Measurements from ENCODE around the gene HMGB3.
"Not testable (repeated sequence)": the region's sequence is repeated elsewhere in the genome, so short reads cannot be mapped to it uniquely, and the experiment has no call there.

Gene HMGB3

DNA sequence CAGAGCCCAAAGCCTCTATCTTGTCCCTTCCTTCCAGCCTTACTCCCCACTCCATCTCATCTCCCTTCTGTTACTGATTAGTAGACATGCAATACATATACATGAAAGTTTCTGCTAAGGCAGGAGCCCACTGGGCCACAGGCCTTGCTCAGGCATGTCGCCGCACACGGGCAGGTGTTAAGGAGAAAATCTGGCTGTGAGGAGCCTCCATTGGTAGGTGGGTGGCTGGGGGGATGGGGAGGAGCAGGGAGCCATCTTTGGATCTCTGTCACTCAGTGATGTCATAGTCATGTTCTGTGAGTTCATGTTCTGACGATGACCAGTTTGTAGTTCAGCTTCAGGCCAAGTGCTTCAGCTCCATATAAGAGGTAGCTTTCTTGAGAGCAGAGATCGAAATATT, 2.9 kb upstream of the HMGB3 start:
- DNase-seq = no peak

GRCh38 chrX:150980711-150981110, 2.4 kb upstream of the HMGB3 start:
- DNase-seq = no peak

GRCh38 chrX:150982235-150982787, 824 bp upstream of the HMGB3 start:
- no peak for DNase-seq

- no peak for DNase-seq
These were observed 510 bp downstream of the HMGB3 start for GRCh38 chrX:150983521-150984168.

DNA sequence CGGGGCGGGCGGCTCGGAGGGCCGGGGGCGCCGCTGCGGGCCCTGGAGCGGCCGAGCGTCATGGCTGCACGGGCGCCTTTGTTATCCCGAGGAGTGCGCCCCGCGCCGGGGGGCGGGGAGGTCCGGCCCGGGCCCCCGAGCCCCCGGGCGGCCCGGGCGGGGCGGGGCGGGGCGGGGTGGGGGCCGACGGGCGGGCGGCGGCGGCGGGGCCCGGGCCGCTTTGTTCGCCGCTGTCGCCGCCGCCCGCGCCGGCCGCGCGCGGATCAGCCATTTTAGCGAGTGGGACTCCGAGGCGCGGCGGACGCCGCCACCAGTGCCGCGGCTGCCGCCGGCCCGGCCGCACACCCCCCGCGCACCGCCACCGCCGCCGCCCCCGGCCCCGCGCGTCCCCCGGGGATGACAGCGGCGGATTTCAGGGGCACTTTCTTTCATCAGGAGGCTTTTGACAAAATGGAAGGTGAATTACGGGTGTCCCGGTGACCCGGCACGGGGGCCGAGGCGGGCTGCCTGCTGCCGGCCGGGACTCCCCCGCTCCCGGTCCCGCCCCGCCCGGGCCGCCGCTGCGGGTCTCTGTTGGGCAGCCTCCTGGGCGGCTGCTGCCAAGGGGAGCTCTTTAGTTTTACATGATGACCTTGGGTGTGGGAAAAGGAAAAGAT, 1.2 kb downstream of the HMGB3 start:
- no peak for DNase-seq

DNA sequence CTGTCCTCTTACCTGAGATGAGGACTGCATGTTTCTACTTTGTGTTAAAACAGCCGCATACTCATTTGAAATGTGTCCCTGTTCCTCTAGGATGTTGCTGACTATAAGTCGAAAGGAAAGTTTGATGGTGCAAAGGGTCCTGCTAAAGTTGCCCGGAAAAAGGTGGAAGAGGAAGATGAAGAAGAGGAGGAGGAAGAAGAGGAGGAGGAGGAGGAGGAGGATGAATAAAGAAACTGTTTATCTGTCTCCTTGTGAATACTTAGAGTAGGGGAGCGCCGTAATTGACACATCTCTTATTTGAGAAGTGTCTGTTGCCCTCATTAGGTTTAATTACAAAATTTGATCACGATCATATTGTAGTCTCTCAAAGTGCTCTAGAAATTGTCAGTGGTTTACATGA, 4.6 kb downstream of the HMGB3 start:
- not testable (repeated sequence) for DNase-seq

GRCh38 chrX:150989420-150989819, 6.3 kb downstream of the HMGB3 start:
- DNase-seq = no peak

DNA sequence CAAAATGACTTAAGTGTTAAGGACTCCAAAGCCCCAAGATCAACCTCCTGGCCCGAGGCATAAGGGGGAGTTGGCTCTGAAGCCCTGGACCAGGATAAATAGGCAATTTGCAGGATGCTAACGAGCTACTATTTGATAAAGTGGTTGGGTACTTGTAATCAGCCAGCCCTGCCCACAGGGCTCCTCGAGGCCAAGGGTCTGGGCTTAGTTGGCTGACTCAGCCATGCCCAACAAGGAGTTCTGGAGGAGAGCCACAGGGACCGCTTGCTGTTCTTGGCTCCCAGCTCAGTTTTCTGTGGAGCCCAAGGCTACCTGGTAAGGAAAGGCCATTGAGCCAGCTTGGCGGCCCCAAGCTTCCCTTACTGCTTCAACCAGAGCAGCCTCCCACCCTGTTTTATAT, 7.8 kb downstream of the HMGB3 start:
- no peak for DNase-seq

- no peak for DNase-seq
These were observed 17.8 kb downstream of the HMGB3 start for GRCh38 chrX:151000861-151001331.

- no peak for DNase-seq
These were observed 20.9 kb downstream of the HMGB3 start for GRCh38 chrX:151004085-151004484.

DNA sequence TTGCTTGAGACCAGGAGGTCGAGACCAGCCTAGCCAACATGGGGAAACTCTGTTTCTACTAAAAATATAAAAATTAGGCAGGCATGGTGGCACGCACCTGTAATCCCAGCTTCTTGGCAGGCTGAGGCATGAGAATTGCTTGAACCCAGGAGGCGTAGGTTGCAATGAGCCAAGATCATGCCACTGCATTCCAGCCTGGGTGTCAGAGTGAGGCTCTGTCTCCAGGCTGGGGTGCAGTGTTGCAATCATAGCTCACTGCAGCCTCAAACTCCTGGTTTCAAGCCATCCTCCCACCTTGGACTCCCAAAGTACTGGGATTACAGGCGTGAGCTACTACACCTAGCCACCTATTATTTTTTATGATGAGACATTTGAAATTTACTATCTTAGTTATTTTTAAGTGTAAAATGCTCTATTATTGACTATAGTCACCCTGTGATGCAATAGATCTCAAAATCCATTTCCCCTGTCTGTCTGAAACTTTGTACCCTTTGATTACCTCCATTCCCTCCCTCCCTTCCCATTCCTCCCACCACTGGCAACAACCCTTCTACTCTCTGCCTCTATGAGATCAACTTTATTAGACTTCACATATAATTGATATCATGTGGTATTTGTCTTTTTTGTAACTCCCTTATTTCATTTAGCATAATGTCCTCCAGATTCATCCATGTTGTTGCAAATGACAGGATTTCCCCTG, 23.4 kb downstream of the HMGB3 start:
- no peak for DNase-seq

- DNase-seq = no peak
These were observed 26.4 kb downstream of the HMGB3 start for GRCh38 chrX:151009582-151009981.

DNA sequence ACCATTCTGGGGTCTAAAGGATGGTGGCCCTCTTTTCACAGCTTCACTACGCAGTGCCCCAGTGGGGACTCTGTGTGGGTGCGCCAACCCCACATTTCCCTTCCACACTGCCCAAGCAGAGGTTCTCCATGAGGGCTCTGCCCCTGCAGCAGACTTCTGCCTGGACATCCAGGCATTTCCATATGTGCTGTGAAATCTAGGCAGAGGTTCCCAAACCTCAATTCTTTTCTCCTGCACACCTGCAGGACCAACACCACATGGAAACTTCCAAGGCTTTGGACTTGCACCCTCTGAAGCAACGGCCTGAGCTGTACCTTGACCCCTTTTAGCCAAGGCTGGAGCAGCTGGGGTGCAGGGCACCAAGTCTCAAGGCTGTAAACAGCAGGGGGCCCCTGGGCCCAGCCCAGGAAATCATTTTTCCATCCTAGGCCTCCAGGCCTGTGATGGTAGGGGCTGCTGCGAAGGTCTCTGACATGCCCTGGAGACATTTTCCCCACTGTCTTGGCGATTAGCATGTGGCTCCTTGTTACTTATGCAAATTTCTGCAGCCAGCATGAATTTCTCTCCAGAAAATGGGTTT, 30.1 kb downstream of the HMGB3 start:
- no peak for DNase-seq

DNA sequence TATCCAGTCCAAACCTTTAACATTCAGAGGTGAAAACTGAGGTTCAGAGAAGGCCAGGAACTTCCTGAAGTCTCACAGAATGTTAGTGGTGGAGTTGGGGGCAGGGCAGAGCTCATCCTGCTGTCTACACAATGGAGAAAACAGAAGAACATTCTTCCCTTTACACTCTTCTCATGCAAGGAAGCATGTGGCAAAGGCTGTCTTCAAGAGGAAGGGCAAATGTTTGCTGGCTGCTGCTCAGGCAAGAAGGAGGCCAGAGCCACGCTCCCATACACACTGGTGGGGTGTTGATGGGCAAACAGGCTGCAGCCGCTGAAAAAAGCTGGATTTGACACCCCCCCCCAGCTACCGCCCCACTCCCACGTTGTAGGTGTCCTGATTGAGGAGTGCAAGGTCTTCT, 32.5 kb downstream of the HMGB3 start:
- no peak for DNase-seq

DNA sequence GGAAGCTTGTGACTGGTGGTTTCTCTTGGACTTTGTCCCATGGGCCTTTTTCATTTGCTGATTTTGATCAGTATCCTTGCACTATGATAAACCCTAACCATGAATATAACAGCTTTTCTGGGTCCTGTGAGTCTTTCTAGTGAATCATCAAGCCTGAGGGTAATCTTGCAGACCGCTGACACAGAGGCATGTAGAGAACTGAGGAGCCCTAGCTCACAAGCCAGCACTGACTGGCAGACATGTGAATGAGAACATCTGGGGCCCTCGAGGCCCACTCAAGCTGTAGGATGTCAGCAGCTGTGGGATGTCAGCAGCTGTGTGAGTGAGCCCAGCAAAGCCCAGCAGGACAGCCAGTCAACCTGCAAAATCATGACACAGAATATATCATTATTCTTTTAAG, 36.7 kb downstream of the HMGB3 start:
- no peak for DNase-seq

GRCh38 chrX:151030845-151031244, 47.7 kb downstream of the HMGB3 start:
- DNase-seq = no peak

- DNase-seq = no peak
These were observed 48.3 kb downstream of the HMGB3 start for GRCh38 chrX:151031391-151031975.

DNA sequence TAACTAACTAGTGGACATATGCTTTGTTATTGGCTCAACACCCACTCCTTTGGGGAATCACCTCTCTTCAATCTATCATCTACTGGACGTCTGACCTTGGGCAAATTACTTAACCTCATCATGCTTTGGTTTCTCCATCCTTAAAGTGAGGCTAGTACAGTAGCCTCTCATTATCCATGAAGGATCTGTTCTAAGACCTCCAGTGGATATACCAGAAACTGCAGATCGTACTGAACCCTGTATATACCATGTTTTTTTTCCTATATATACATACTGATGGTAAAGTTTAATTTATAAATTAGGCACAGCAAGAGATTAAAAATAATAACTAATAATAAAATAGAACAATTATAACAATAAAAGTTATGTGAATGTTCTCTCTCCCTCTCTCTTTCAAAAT, 56.2 kb downstream of the HMGB3 start:
- no peak for DNase-seq

Data from NCI-H510A (cell line).